AG10803 (cell line): ENCODE measurements around the gene STRADA.

ENCODE experiments used
- DNase-seq: peaks from one replicate; pipeline ENCODE4 v3.0.0; 2010; ENCODE audit warnings: low read depth
- H3K4me3 ChIP-seq: 2 replicates; pipeline ENCODE4 v1.5.1; 2011; ENCODE audit warnings: mild to moderate bottlenecking, low read length, control low read depth
- CTCF ChIP-seq: conservative IDR thresholded peaks from 2 replicates; pipeline ENCODE4 v1.5.1; 2011; ENCODE audit warnings: mild to moderate bottlenecking, low read length, control low read depth, inconsistent platforms

Gene STRADA

GRCh38 chr17:63768433-63768832, 26.8 kb upstream of the STRADA start:
- no peak for DNase-seq
- no peak overlapping the region for H3K4me3 ChIP-seq
- no peak for TF ChIP-seq CTCF

GRCh38 chr17:63766754-63767153, 25.2 kb upstream of the STRADA start:
- H3K4me3 ChIP-seq = no peak overlapping the region
- TF ChIP-seq CTCF = no peak
- no peak for DNase-seq

- H3K4me3 ChIP-seq = no peak overlapping the region
- no peak for TF ChIP-seq CTCF
- DNase-seq = no peak
Observed at GRCh38 chr17:63764716-63765115, 23.1 kb upstream of the STRADA start.

GRCh38 chr17:63762161-63763078, 20.8 kb upstream of the STRADA start:
- no peak overlapping the region for H3K4me3 ChIP-seq
- DNase-seq = no peak
- TF ChIP-seq CTCF = no peak

GRCh38 chr17:63760771-63761539, 19.4 kb upstream of the STRADA start:
- TF ChIP-seq CTCF = no peak
- no peak for DNase-seq
- no peak overlapping the region for H3K4me3 ChIP-seq

GRCh38 chr17:63758428-63758827, 16.8 kb upstream of the STRADA start:
- DNase-seq = no peak
- no peak overlapping the region for H3K4me3 ChIP-seq
- no peak for TF ChIP-seq CTCF
